ENCODE data around the gene POLR2C.

Gene POLR2C

GRCh38 chr16:57504491-57504890 is 42.0 kb downstream of the POLR2C start:
- no peak for DNase-seq

GRCh38 chr16:57505169-57505568 is 42.7 kb downstream of the POLR2C start:
- DNase-seq: no peak

- DNase-seq: no peak
These were observed 44.9 kb downstream of the POLR2C start for GRCh38 chr16:57507136-57508034.

- DNase-seq: no peak
These were observed 45.6 kb downstream of the POLR2C start for GRCh38 chr16:57508035-57508425.

GRCh38 chr16:57509231-57509923 is 46.9 kb downstream of the POLR2C start:
- DNase-seq: no peak

GRCh38 chr16:57510016-57510871 is 47.8 kb downstream of the POLR2C start:
- DNase-seq: no peak

GRCh38 chr16:57512296-57513001 is 50.0 kb downstream of the POLR2C start:
- no peak for DNase-seq

- no peak for DNase-seq
These were observed 51.1 kb downstream of the POLR2C start for GRCh38 chr16:57513371-57514102.

GRCh38 chr16:57514371-57514770 is 51.9 kb downstream of the POLR2C start:
- DNase-seq: no peak

GRCh38 chr16:57514791-57515600 is 52.5 kb downstream of the POLR2C start:
- no peak for DNase-seq

GRCh38 chr16:57516176-57516725 is 53.8 kb downstream of the POLR2C start:
- DNase-seq: no peak

- DNase-seq: no peak
These were observed 54.3 kb downstream of the POLR2C start for GRCh38 chr16:57516773-57517172.

GRCh38 chr16:57517397-57518367 is 55.2 kb downstream of the POLR2C start:
- DNase-seq: no peak

- no peak for DNase-seq
These were observed 56.0 kb downstream of the POLR2C start for GRCh38 chr16:57518520-57518919.

- DNase-seq: no peak
These were observed 56.4 kb downstream of the POLR2C start for GRCh38 chr16:57518922-57519321.

- peak; percentile 81 for DNase-seq
These were observed 57.4 kb downstream of the POLR2C start for GRCh38 chr16:57519796-57520360.
